OCI-LY3 (cell line): ENCODE results near the gene DEPDC7.

ENCODE experiments used
- CTCF ChIP-seq: fragments of 200-600, 300-600 bp; sonication (generic); IDR thresholded peaks from 2 replicates; pipeline ENCODE4 v1.5.1; 2014; ENCODE audit warnings: antibody characterized with exemption, low read length, low read depth
- EZH2phosphoT487 ChIP-seq: fragments of 200-600 bp; shearing (Covaris generic); IDR thresholded peaks from 2 replicates; pipeline ENCODE4 v1.6.1; 2018; ENCODE audit warnings: antibody characterized with exemption, mixed run types, low read depth

GRCh38 chr11:33017965-33018364 lies 2.3 kb downstream of the DEPDC7 start:
- no peak for TF ChIP-seq CTCF
- TF ChIP-seq EZH2phosphoT487 = no peak
